ENCODE results near the gene ZNF335.

ZNF335 gene

GRCh38 chr20:45965169-45966002 lies 6.6 kb downstream of the ZNF335 start:
- no peak for TF ChIP-seq CTCF (IDR thresholded peaks at IDR 0.05)

- TF ChIP-seq CTCF (IDR thresholded peaks at IDR 0.05): no peak
These were observed 8.0 kb downstream of the ZNF335 start for GRCh38 chr20:45964006-45964400.

GRCh38 chr20:45963059-45964005 lies 8.7 kb downstream of the ZNF335 start:
- TF ChIP-seq CTCF (IDR thresholded peaks at IDR 0.05): peak; percentile 38; the same call in 1 of the 2 replicates

GRCh38 chr20:45962031-45962755 lies 9.8 kb downstream of the ZNF335 start:
- no peak for TF ChIP-seq CTCF (IDR thresholded peaks at IDR 0.05)

GRCh38 chr20:45959956-45960630 lies 11.9 kb downstream of the ZNF335 start:
- no peak for TF ChIP-seq CTCF (IDR thresholded peaks at IDR 0.05)

GRCh38 chr20:45959126-45959525 lies 12.9 kb downstream of the ZNF335 start:
- TF ChIP-seq CTCF (IDR thresholded peaks at IDR 0.05): no peak

- no peak for TF ChIP-seq CTCF (IDR thresholded peaks at IDR 0.05)
These were observed 13.4 kb downstream of the ZNF335 start for GRCh38 chr20:45958593-45958992.
